GM12878 (cell line): ENCODE results near the gene LRP1. TPM values are rescaled to one million over a fixed set of nuclear protein-coding genes. Genes with fewer than 3 reads are reported as not detected.

Source experiments
- ATAC-seq: fragments of 200-7000 bp; cut with Tn5 transposase; 3 replicates; pipeline ENCODE4 v1.9.1; 2020; ENCODE audit warnings: mild to moderate bottlenecking, moderate library complexity
- BruUV-seq: library from RNA; stranded (reverse); fragments of 400-500 nt; replicated peaks from 2 replicates; lab custom pipeline; 2021; lab: Mats Ljungman, UMichigan
- CTCF ChIA-PET: fragments of 300-600 bp; sonication (Branson Sonifier 250); formaldehyde crosslinking; extraction: SDS; loops from one replicate; lab custom pipeline; 2021; ENCODE audit warnings: inconsistent platforms; lab: Yijun Ruan, JAX
- POLR2A ChIA-PET: fragments of 350-600 bp; formaldehyde crosslinking; extraction: SDS; loops from one replicate; lab custom pipeline; 2021; ENCODE audit warnings: inconsistent platforms; lab: Charles Lee
- RAD21 ChIA-PET: fragments of 300-600 bp; sonication (Branson Sonifier 250); formaldehyde crosslinking; loops from one replicate; lab custom pipeline; 2023; ENCODE audit warnings: antibody characterized with exemption; ENCODE audit not compliant: unreplicated experiment; lab: Charles Lee
- SMC1A ChIA-PET: fragments of 300-600 bp; sonication (Branson Sonifier 250); formaldehyde crosslinking; loops from one replicate; lab custom pipeline; 2023; ENCODE audit not compliant: unreplicated experiment, uncharacterized antibody; lab: Charles Lee
- DNase-seq: peaks from one replicate; pipeline ENCODE4 v3.0.0-alpha.2; 2011; ENCODE audit warnings: low read depth, low spot score
- FAIRE-seq: peaks from 3 replicates; lab custom pipeline; 2011; peaks lifted over from hg19 to GRCh38; lab: Jason Lieb, UNC
- H2AFZ ChIP-seq: 2 replicates; pipeline ENCODE4 v1.6.0; 2011; ENCODE audit warnings: low read depth, low read length, control low read depth; ENCODE audit not compliant: control insufficient read depth
- H3K27ac ChIP-seq: 2 replicates; pipeline ENCODE4 v1.5.1; 2011; ENCODE audit warnings: control low read depth; ENCODE audit not compliant: control insufficient read depth, insufficient read depth
- H3K27me3 ChIP-seq, 2 experiments: replicated peaks in 1 of 2; 2 replicates each; pipeline versions ENCODE4 v1.6.0 to v1.6.1; 2011; ENCODE audit warnings: low read length in 1 of 2; ENCODE audit not compliant: control insufficient read depth in 2 of 2, insufficient read depth in 2 of 2
- H3K36me3 ChIP-seq, 2 experiments: 2 replicates each; pipeline ENCODE4 v1.5.1; 2011; ENCODE audit warnings: low read length in 1 of 2; ENCODE audit not compliant: control insufficient read depth in 2 of 2, insufficient read depth in 2 of 2
- H3K4me1 ChIP-seq: 2 replicates; pipeline ENCODE4 v1.6.1; 2011; ENCODE audit warnings: mild to moderate bottlenecking, low read length, moderate library complexity, mixed read lengths; ENCODE audit not compliant: control insufficient read depth, insufficient read depth
- H3K4me2 ChIP-seq: 2 replicates; pipeline ENCODE4 v1.6.0; 2011; ENCODE audit warnings: control low read depth; ENCODE audit not compliant: control insufficient read depth, insufficient read depth
- H3K4me3 ChIP-seq: fragments of 200-600 bp; sonication (generic); 2 replicates; pipeline ENCODE4 v1.5.1; 2016
- H3K79me2 ChIP-seq: 2 replicates; pipeline ENCODE4 v1.6.0; 2011; ENCODE audit warnings: low read length; ENCODE audit not compliant: control insufficient read depth, insufficient read depth
- H3K9ac ChIP-seq: 2 replicates; pipeline ENCODE4 v1.8.0; 2011; ENCODE audit warnings: low read length, control low read depth, mixed read lengths; ENCODE audit not compliant: control insufficient read depth, insufficient read depth
- H3K9me3 ChIP-seq: replicated peaks from 3 replicates; pipeline ENCODE4 v1.5.1; 2011; ENCODE audit warnings: mild to moderate bottlenecking, low read length; ENCODE audit not compliant: control insufficient read depth, insufficient read depth
- H4K20me1 ChIP-seq: 2 replicates; pipeline ENCODE4 v1.6.0; 2011; ENCODE audit not compliant: control insufficient read depth, insufficient read depth
- ASH2L ChIP-seq: fragments of 300-600, 200-600 bp; sonication (generic); IDR thresholded peaks from 2 replicates; pipeline ENCODE4 v1.6.1; 2017; ENCODE audit warnings: low read depth, mild to moderate bottlenecking, borderline replicate concordance
- BMI1 ChIP-seq: fragments of 450-650 bp; IDR thresholded peaks from 2 replicates; pipeline ENCODE4 v1.6.1; 2016; ENCODE audit warnings: mild to moderate bottlenecking, moderate library complexity, borderline replicate concordance
- CBX3 ChIP-seq: fragments of 200-600 bp; sonication (generic); IDR thresholded peaks from 2 replicates; pipeline ENCODE4 v1.6.1; 2016; ENCODE audit warnings: low read depth, borderline replicate concordance
- CBX5 ChIP-seq: sonication (generic); IDR thresholded peaks from 2 replicates; pipeline ENCODE4 v1.6.1; 2016; ENCODE audit warnings: low read depth, moderate library complexity, mild to moderate bottlenecking, inconsistent platforms
- CHD1 ChIP-seq: IDR thresholded peaks from 2 replicates; pipeline ENCODE4 v1.6.1; 2012; ENCODE audit warnings: low read depth, low read length, improper control_type of control experiment
- DPF2 ChIP-seq: fragments of 450-650 bp; IDR thresholded peaks from 2 replicates; pipeline ENCODE4 v1.6.1; 2017; ENCODE audit warnings: mild to moderate bottlenecking
- ESRRA ChIP-seq: IDR thresholded peaks from 2 replicates; pipeline ENCODE4 v1.6.1; 2012; ENCODE audit warnings: mild to moderate bottlenecking, low read length, improper control_type of control experiment
- GABPA ChIP-seq: IDR thresholded peaks from 2 replicates; pipeline ENCODE4 v1.6.1; 2014; ENCODE audit warnings: antibody characterized with exemption, low read depth, mild to moderate bottlenecking, inconsistent platforms
- MYB ChIP-seq: fragments of 150-350 bp; IDR thresholded peaks from 2 replicates; pipeline ENCODE4 v1.6.1; 2014; ENCODE audit warnings: mild to moderate bottlenecking, low read depth, low read length, borderline replicate concordance
- NRF1 ChIP-seq: conservative IDR thresholded peaks from 2 replicates; pipeline ENCODE4 v1.6.1; 2011; ENCODE audit warnings: mild to moderate bottlenecking, low read depth, low read length, improper control_type of control experiment
- PML ChIP-seq: IDR thresholded peaks from 2 replicates; pipeline ENCODE4 v1.6.1; 2012; ENCODE audit warnings: low read length, inconsistent platforms
- RCOR1 ChIP-seq: conservative IDR thresholded peaks from 2 replicates; pipeline ENCODE4 v1.6.1; 2012; ENCODE audit warnings: low read depth, low read length, improper control_type of control experiment
- RELA ChIP-seq: fragments of 450-650 bp; IDR thresholded peaks from 2 replicates; pipeline ENCODE4 v1.8.0; 2014; ENCODE audit warnings: borderline replicate concordance; ENCODE audit not compliant: partially characterized antibody
- SPI1 ChIP-seq: IDR thresholded peaks from 2 replicates; pipeline ENCODE4 v1.6.1; 2011; ENCODE audit warnings: low read depth, mild to moderate bottlenecking, low read length, moderate library complexity, borderline replicate concordance; ENCODE audit not compliant: insufficient read depth
- USF1 ChIP-seq: IDR thresholded peaks from 2 replicates; pipeline ENCODE4 v1.6.1; 2011; ENCODE audit warnings: borderline replicate concordance, low read depth, mild to moderate bottlenecking, moderate library complexity, mixed read lengths, low read length; ENCODE audit not compliant: insufficient read depth; ENCODE audit errors: extremely low read length
- WGBS: methylation state at CpG from one replicate; pipeline ENCODE4 v1.1.6; 2016; ENCODE audit warnings: low lambda C conversion rate; ENCODE audit not compliant: insufficient replicate concordance, insufficient coverage; ENCODE audit errors: missing lambda C conversion rate; 5-methylcytosine and 5-hydroxymethylcytosine counted together
- in situ Hi-C: fragments of 300-500 bp; cut with MboI; formaldehyde crosslinking; loops from 9 replicates; pipeline ENCODE4 v1.14.3; 2018; ENCODE audit warnings: mixed read lengths
- intact Hi-C: fragments of 100-400 bp; cut with micrococcal nuclease; formaldehyde crosslinking; loops from one replicate; pipeline ENCODE4 v1.14.2; 2022; ENCODE audit not compliant: unreplicated experiment
- polyA plus RNA-seq, 11 experiments: library from polyadenylated mRNA; depleted of rRNA in 4 of 11; unstranded in 6 of 11; stranded (reverse) in 5 of 11; fragments of >200 nt; fragmentation: Nextera tagmentation in 4 of 11; fragmentation: Illumina TruSeq in 1 of 11; extraction: Ambion mirVana in 4 of 11; extraction: Trizol in 1 of 11; gene quantifications; 1 replicate in 1 of 11; 2 replicates in 10 of 11; pipeline versions ENCODE4 v1.2.1 to v1.2.3, GENCODE V29; 2011 to 2016; ENCODE audit warnings: inconsistent platforms in 2 of 11, missing spikeins in 2 of 11, low read depth in 1 of 11
- total RNA-seq, 4 experiments: library from RNA; depleted of rRNA in 3 of 4; stranded (reverse); fragments of >200 nt in 3 of 4; fragmentation: Illumina TruSeq in 1 of 4; extraction: Trizol in 1 of 4; gene quantifications; 2 replicates each; pipeline versions ENCODE4 v1.2.1 to v1.2.3, GENCODE V29; 2013 to 2021
- TF ChIP-seq, protein P1 (sequence below): fragments of 450-650 bp; IDR thresholded peaks from 2 replicates; pipeline ENCODE4 v1.6.1; 2014; ENCODE audit warnings: mild to moderate bottlenecking
- TF ChIP-seq, protein P2 (sequence below): fragments of 450-650 bp; IDR thresholded peaks from 2 replicates; pipeline ENCODE4 v1.6.1; 2018; ENCODE audit warnings: mild to moderate bottlenecking, low read depth, moderate library complexity; ENCODE audit not compliant: partially characterized antibody

Gene LRP1
- total and polyA plus RNA-seq, 10 of the 15 experiments (the other 5 are each of a cell fraction or from before 2014, with no cell fraction given) = under 0.01 to 1.1 (median 0.20) TPM; not detected in 2

GRCh38 chr12:57148469-57149244 is 20.4 kb downstream of the LRP1 start (continued):
- TF ChIP-seq, protein P1, sequence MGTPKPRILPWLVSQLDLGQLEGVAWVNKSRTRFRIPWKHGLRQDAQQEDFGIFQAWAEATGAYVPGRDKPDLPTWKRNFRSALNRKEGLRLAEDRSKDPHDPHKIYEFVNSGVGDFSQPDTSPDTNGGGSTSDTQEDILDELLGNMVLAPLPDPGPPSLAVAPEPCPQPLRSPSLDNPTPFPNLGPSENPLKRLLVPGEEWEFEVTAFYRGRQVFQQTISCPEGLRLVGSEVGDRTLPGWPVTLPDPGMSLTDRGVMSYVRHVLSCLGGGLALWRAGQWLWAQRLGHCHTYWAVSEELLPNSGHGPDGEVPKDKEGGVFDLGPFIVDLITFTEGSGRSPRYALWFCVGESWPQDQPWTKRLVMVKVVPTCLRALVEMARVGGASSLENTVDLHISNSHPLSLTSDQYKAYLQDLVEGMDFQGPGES = no peak
- TF ChIP-seq RELA = no peak
- TF ChIP-seq, all 136 proteins: peak for 0

DNA sequence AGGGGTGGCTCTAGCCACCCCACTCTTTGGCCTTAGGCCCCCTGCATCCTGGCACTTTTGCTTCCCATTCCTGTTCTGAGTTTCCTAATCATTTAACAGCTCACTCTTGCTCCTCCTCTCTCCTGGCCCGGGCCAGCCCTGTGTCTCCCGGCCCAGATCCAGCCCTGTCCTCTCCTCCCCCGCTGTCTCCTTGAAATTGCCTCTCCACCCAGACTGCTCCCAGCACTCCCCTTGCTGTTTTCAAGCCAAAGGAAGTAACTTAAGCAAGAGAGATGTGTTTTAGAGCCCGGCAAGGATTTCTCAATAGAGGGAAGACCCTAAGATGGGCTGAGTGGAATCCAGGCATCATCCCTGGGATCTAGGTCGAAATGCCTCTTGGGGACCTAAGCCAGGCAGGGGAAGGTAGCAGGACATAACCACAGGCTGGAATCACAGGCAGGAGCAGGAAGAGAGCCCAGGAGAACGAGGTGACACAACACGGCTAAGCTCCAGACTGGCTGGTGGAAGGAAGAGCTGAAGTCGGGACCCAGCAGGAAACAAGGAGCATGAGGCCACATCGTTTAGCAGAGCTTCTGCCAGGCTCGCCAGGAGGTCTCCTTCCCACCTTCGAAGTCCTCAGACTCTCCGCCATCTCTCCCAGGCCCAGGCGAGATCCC is 21.1 kb downstream of the LRP1 start:
- DNase-seq = no peak
- CTCF ChIA-PET = interaction anchor here (0.8 to 2.4 kb wide), 4 partner anchors 22 to 93 kb away, joined by 3 to 10 read pairs (median 4); no protein-coding TSS in a partner anchor
- no peak for FAIRE-seq
- POLR2A ChIA-PET = interaction anchor here (0.6 kb wide), 2 partner anchors 119 to 558 kb away, joined by 3 to 4 read pairs; no protein-coding TSS in a partner anchor
- ATAC-seq = no peak
- no peaks in the 10 kb centered on the region for H3K9me3 ChIP-seq
- no peak overlapping the region for H3K27ac ChIP-seq
- no peaks in the 10 kb centered on the region for H4K20me1 ChIP-seq
- RAD21 ChIA-PET = no interaction called here
- H3K9ac ChIP-seq = no peak overlapping the region
- in situ Hi-C loops (no loop called here), intact Hi-C loops (no loop called here)
- no peak overlapping the region for H3K4me2 ChIP-seq
- peaks cover 0 to 3% of the 10 kb centered on the region in 2 experiments; a peak in 2 of 4 replicates for H3K27me3 ChIP-seq
- peaks cover under 1% of the 10 kb centered on the region; the same call in 1 of the 2 replicates for H3K4me1 ChIP-seq
- H3K79me2 ChIP-seq = no peaks in the 10 kb centered on the region
- SMC1A ChIA-PET = no interaction called here
- no peak overlapping the region for H3K4me3 ChIP-seq
- H3K36me3 ChIP-seq = no peaks in the 10 kb centered on the region
- WGBS = 27% methylated on average over 13 of the region's 13 CpGs
- no peak overlapping the region for H2AFZ ChIP-seq
- BruUV-seq = no TSS peak
- TF ChIP-seq DPF2 = no peak
- TF ChIP-seq USF1 = no peak
- TF ChIP-seq SPI1 = no peak
- TF ChIP-seq CHD1 = no peak
- no peak for TF ChIP-seq CBX5
- no peak for TF ChIP-seq PML
- TF ChIP-seq BMI1 = no peak
- TF ChIP-seq, protein P2, sequence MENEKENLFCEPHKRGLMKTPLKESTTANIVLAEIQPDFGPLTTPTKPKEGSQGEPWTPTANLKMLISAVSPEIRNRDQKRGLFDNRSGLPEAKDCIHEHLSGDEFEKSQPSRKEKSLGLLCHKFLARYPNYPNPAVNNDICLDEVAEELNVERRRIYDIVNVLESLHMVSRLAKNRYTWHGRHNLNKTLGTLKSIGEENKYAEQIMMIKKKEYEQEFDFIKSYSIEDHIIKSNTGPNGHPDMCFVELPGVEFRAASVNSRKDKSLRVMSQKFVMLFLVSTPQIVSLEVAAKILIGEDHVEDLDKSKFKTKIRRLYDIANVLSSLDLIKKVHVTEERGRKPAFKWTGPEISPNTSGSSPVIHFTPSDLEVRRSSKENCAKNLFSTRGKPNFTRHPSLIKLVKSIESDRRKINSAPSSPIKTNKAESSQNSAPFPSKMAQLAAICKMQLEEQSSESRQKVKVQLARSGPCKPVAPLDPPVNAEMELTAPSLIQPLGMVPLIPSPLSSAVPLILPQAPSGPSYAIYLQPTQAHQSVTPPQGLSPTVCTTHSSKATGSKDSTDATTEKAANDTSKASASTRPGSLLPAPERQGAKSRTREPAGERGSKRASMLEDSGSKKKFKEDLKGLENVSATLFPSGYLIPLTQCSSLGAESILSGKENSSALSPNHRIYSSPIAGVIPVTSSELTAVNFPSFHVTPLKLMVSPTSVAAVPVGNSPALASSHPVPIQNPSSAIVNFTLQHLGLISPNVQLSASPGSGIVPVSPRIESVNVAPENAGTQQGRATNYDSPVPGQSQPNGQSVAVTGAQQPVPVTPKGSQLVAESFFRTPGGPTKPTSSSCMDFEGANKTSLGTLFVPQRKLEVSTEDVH = no peak
- TF ChIP-seq ASH2L = no peak
- no peak for TF ChIP-seq GABPA
- no peak for TF ChIP-seq NRF1
- no peak for TF ChIP-seq RCOR1
- TF ChIP-seq ESRRA = no peak
- no peak for TF ChIP-seq CBX3
- TF ChIP-seq MYB = no peak
